Suprapubic skin (tissue), 4 donors: ENCODE measurements around the gene CDADC1. TPM values are rescaled to one million over a fixed set of nuclear protein-coding genes. Genes with fewer than 3 reads are reported as not detected.

Experiments
- DNase-seq, 2 donors: peaks; one replicate each; pipeline ENCODE4 v3.0.0-alpha.2; 2019; ENCODE audit warnings: low spot score in 2 of 2
- H3K27ac ChIP-seq: fragments of 200-600 bp; sonication (generic); one replicate; pipeline ENCODE4 v1.5.1; 2019
- H3K27me3 ChIP-seq: fragments of 200-600 bp; sonication (generic); one replicate; pipeline ENCODE4 v1.5.1; 2019
- H3K36me3 ChIP-seq: fragments of 200-600 bp; sonication (generic); one replicate; pipeline ENCODE4 v1.5.1; 2019
- H3K4me1 ChIP-seq: fragments of 200-600 bp; sonication (generic); one replicate; pipeline ENCODE4 v1.5.1; 2019
- H3K4me3 ChIP-seq: fragments of 200-600 bp; sonication (generic); one replicate; pipeline ENCODE4 v1.5.1; 2019; ENCODE audit warnings: mild to moderate bottlenecking
- H3K9me3 ChIP-seq: fragments of 200-600 bp; sonication (generic); one replicate; pipeline ENCODE4 v1.5.1; 2019
- EP300 ChIP-seq: sonication (generic); formaldehyde crosslinking; IDR thresholded peaks from one replicate; pipeline ENCODE4 v1.6.1; 2017; ENCODE audit warnings: antibody characterized with exemption
- POLR2A ChIP-seq, 2 donors: fragments of 450-650 bp; IDR thresholded peaks; one replicate each; pipeline ENCODE4 v1.6.1; 2017; ENCODE audit warnings: antibody characterized with exemption in 2 of 2, mild to moderate bottlenecking in 2 of 2, moderate library complexity in 2 of 2
- POLR2AphosphoS5 ChIP-seq, 3 donors: sonication (generic); formaldehyde crosslinking; IDR thresholded peaks; one replicate each; pipeline ENCODE4 v1.6.1; 2017; ENCODE audit warnings: antibody characterized with exemption in 3 of 3
- WGBS: methylation state at CpG from one replicate; pipeline ENCODE4 v1.1.5; 2018; 5-methylcytosine and 5-hydroxymethylcytosine counted together
- total RNA-seq, 4 donors: library from RNA; depleted of rRNA; stranded (reverse); fragments of >200 nt; gene quantifications; one replicate each; pipeline ENCODE4 v1.1.0, GENCODE V29; 2016
- TF ChIP-seq, protein P1 (sequence below), 2 donors: fragments of 200-600 bp in 1 of 2; fragments of 450-650 bp in 1 of 2; sonication (generic) in 1 of 2; IDR thresholded peaks; one replicate each; pipeline ENCODE4 v1.5.1; 2016 to 2019; ENCODE audit warnings: antibody characterized with exemption in 2 of 2, mild to moderate bottlenecking in 1 of 2, moderate library complexity in 1 of 2

Gene CDADC1
- total RNA-seq, 4 donors from 2014 or later, result 1.2 to 4.2 (median 3.1) TPM

DNA sequence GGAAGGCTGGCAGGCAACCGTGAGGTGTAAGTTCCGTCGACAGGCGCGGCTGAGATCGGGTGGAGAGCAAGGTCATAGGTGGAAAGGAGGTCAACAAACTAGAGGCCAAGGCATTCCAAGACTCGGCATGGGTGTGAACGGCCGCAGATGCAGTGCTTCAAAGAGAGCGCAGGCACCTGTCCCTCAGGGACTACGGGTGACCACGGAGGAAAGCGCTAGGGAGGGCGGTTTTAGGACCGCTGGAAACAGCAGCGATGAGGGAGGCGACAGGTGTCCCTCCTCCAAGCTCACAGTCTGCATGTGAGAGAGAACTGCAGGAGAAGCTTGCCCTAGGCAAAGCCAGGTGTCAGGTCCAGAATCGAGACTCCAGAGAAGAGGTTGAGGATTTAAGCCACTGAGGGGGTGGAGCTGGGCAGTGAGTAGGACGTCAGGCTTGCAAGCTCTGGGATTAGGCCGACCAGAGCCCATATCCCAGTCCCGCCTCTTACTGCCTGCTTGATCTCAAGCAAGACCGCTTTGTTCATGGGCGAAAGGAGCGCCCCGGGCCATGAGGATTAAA lies 29.2 kb upstream of the CDADC1 start:
- no peaks in the 10 kb centered on the region for H3K36me3 ChIP-seq
- H3K4me1 ChIP-seq, result peaks cover 29% of the 10 kb centered on the region
- no peak overlapping the region for H3K27ac ChIP-seq
- no peak for DNase-seq
- H3K27me3 ChIP-seq, result peaks cover 58% of the 10 kb centered on the region
- WGBS, result 25% methylated on average over 25 of the region's 25 CpGs
- no peaks in the 10 kb centered on the region for H3K9me3 ChIP-seq
- no peak overlapping the region for H3K4me3 ChIP-seq
- TF ChIP-seq POLR2AphosphoS5 (IDR thresholded peaks at IDR 0.05), result no peak
- no peak for TF ChIP-seq EP300
- TF ChIP-seq POLR2A (IDR thresholded peaks at IDR 0.05), result no peak
- TF ChIP-seq, protein P1, sequence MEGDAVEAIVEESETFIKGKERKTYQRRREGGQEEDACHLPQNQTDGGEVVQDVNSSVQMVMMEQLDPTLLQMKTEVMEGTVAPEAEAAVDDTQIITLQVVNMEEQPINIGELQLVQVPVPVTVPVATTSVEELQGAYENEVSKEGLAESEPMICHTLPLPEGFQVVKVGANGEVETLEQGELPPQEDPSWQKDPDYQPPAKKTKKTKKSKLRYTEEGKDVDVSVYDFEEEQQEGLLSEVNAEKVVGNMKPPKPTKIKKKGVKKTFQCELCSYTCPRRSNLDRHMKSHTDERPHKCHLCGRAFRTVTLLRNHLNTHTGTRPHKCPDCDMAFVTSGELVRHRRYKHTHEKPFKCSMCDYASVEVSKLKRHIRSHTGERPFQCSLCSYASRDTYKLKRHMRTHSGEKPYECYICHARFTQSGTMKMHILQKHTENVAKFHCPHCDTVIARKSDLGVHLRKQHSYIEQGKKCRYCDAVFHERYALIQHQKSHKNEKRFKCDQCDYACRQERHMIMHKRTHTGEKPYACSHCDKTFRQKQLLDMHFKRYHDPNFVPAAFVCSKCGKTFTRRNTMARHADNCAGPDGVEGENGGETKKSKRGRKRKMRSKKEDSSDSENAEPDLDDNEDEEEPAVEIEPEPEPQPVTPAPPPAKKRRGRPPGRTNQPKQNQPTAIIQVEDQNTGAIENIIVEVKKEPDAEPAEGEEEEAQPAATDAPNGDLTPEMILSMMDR (IDR thresholded peaks at IDR 0.05), result no peak

- peaks cover 58% of the 10 kb centered on the region for H3K27me3 ChIP-seq
These were observed 28.1 kb upstream of the CDADC1 start for GRCh38 chr13:49219647-49220035.

GRCh38 chr13:49220036-49220855 lies 27.5 kb upstream of the CDADC1 start, which contains the start of gene MLNR:
TSS of gene MLNR (plus strand) at chr13:49220338. CDS start at chr13:49220338, 0 bp downstream.
- TF ChIP-seq, protein P1 (IDR thresholded peaks at IDR 0.05), result no peak
- TF ChIP-seq EP300 (no peak), POLR2AphosphoS5 (IDR thresholded peaks at IDR 0.05) (no peak), POLR2A (IDR thresholded peaks at IDR 0.05) (no peak)
- H3K9me3 ChIP-seq, result no peaks in the 10 kb centered on the region
- WGBS, result 4% methylated on average over 38 of the region's 111 CpGs
- no peak within 1 kb of the TSS for H3K27ac ChIP-seq
- no peak for DNase-seq
- H3K27me3 ChIP-seq, result peaks cover 58% of the 10 kb centered on the region
- H3K4me1 ChIP-seq, result peaks cover 25% of the 10 kb centered on the region
- H3K4me3 ChIP-seq, result peak within 1 kb of the TSS; percentile 60
- no peaks in the 10 kb centered on the region for H3K36me3 ChIP-seq

More at GRCh38 chr13:49219647-49220035, 28.1 kb upstream of the CDADC1 start:
- TF ChIP-seq, protein P1 (IDR thresholded peaks at IDR 0.05), result no peak
- TF ChIP-seq POLR2AphosphoS5 (IDR thresholded peaks at IDR 0.05) (no peak), POLR2A (IDR thresholded peaks at IDR 0.05) (no peak), EP300 (no peak)
- H3K9me3 ChIP-seq, result no peaks in the 10 kb centered on the region
- H3K4me1 ChIP-seq, result peaks cover 29% of the 10 kb centered on the region
- H3K27ac ChIP-seq, result no peak overlapping the region
- H3K36me3 ChIP-seq, result no peaks in the 10 kb centered on the region
- peak overlapping the region; percentile 60 for H3K4me3 ChIP-seq
- WGBS, result 19% methylated on average over 17 of the region's 17 CpGs
- DNase-seq, result no peak

DNA sequence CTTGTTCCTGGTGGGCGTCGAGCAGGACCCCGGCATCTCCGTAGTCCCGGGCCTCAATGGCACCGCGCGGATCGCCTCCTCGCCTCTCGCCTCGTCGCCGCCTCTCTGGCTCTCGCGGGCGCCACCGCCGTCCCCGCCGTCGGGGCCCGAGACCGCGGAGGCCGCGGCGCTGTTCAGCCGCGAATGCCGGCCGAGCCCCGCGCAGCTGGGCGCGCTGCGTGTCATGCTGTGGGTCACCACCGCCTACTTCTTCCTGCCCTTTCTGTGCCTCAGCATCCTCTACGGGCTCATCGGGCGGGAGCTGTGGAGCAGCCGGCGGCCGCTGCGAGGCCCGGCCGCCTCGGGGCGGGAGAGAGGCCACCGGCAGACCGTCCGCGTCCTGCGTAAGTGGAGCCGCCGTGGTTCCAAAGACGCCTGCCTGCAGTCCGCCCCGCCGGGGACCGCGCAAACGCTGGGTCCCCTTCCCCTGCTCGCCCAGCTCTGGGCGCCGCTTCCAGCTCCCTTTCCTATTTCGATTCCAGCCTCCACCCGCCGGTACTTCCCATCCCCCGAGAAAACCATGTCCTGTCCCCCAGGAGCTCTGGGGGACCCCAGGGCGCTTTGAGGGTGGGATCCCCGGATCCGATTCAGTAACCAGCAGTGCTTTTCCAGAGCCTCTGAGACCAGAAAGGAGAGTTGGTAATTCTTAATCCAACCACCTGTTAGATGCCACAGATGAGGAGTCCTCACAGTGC lies 26.7 kb upstream of the CDADC1 start:
- H3K27ac ChIP-seq, result no peak overlapping the region
- no peaks in the 10 kb centered on the region for H3K36me3 ChIP-seq
- peaks cover 58% of the 10 kb centered on the region for H3K27me3 ChIP-seq
- TF ChIP-seq POLR2AphosphoS5 (IDR thresholded peaks at IDR 0.05), result no peak
- TF ChIP-seq POLR2A (IDR thresholded peaks at IDR 0.05), result no peak
- TF ChIP-seq, protein P1 (IDR thresholded peaks at IDR 0.05), result no peak
- no peak for TF ChIP-seq EP300
- peak overlapping the region; percentile 60 for H3K4me3 ChIP-seq
- WGBS, result 14% methylated on average over 22 of the region's 73 CpGs
- peaks cover 24% of the 10 kb centered on the region for H3K4me1 ChIP-seq
- DNase-seq, result no peak
- no peaks in the 10 kb centered on the region for H3K9me3 ChIP-seq

- TF ChIP-seq POLR2A (IDR thresholded peaks at IDR 0.05) (no peak), EP300 (no peak), POLR2AphosphoS5 (IDR thresholded peaks at IDR 0.05) (no peak)
- TF ChIP-seq, protein P1 (IDR thresholded peaks at IDR 0.05), result no peak
- H3K9me3 ChIP-seq, result no peaks in the 10 kb centered on the region
- peaks cover 58% of the 10 kb centered on the region for H3K27me3 ChIP-seq
- no peak overlapping the region for H3K4me3 ChIP-seq
- H3K4me1 ChIP-seq, result peaks cover 24% of the 10 kb centered on the region
- WGBS, result 72% methylated on average over 4 of the region's 4 CpGs
- no peaks in the 10 kb centered on the region for H3K36me3 ChIP-seq
- H3K27ac ChIP-seq, result no peak overlapping the region
- DNase-seq, result no peak
These were observed 26.1 kb upstream of the CDADC1 start for GRCh38 chr13:49221590-49221965.
